Lower leg skin (tissue), 3 donors: Measurements from ENCODE around the gene KRTAP2-1.

Experiments
- POLR2A ChIP-seq, 2 donors: fragments of 450-650 bp; IDR thresholded peaks; one replicate each; pipeline ENCODE4 v1.6.1; 2016 to 2017; ENCODE audit warnings: antibody characterized with exemption in 2 of 2, mild to moderate bottlenecking in 1 of 2, moderate library complexity in 1 of 2
- TF ChIP-seq, protein P1 (sequence below), 3 donors: fragments of 450-650 bp; IDR thresholded peaks; one replicate each; pipeline ENCODE4 v1.5.1; 2016; ENCODE audit warnings: antibody characterized with exemption in 3 of 3, mild to moderate bottlenecking in 3 of 3, moderate library complexity in 2 of 3

DNA sequence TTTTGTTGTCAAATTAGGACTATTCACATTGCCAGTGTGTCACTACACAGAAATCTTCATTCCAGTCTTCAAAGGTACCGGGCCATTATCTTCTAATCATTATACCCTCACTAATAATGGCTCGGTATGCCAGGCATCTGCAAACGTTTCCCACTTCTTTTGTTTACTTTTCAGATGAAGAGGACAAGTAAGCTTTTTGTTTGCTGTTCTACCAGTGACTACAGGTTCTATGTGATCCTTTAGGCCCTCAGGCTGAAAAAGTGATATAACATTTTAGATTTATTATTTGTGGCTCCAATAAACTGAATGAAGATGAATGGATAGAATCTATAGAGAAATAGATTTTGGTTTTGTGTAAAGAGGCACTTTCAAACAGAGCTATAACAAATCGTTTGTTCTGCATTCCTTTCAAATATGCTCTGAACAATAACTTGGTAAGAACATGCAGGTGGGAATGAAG is 37.8 kb downstream of the KRTAP2-1 start:
- TF ChIP-seq, protein P1, sequence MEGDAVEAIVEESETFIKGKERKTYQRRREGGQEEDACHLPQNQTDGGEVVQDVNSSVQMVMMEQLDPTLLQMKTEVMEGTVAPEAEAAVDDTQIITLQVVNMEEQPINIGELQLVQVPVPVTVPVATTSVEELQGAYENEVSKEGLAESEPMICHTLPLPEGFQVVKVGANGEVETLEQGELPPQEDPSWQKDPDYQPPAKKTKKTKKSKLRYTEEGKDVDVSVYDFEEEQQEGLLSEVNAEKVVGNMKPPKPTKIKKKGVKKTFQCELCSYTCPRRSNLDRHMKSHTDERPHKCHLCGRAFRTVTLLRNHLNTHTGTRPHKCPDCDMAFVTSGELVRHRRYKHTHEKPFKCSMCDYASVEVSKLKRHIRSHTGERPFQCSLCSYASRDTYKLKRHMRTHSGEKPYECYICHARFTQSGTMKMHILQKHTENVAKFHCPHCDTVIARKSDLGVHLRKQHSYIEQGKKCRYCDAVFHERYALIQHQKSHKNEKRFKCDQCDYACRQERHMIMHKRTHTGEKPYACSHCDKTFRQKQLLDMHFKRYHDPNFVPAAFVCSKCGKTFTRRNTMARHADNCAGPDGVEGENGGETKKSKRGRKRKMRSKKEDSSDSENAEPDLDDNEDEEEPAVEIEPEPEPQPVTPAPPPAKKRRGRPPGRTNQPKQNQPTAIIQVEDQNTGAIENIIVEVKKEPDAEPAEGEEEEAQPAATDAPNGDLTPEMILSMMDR (IDR thresholded peaks at IDR 0.05): no peak
- no peak for TF ChIP-seq POLR2A (IDR thresholded peaks at IDR 0.05)
